ENCODE data around the gene CCDC192.

CCDC192 gene

GRCh38 chr5:127923804-127924570 lies 220.8 kb downstream of the CCDC192 start:
- DNase-seq (ENCODE audit: low spot score) = no peak

GRCh38 chr5:127924606-127925005 lies 221.4 kb downstream of the CCDC192 start:
- DNase-seq (ENCODE audit: low spot score) = no peak

GRCh38 chr5:127925916-127926315 lies 222.7 kb downstream of the CCDC192 start:
- no peak for DNase-seq (ENCODE audit: low spot score)

GRCh38 chr5:127926974-127927373 lies 223.8 kb downstream of the CCDC192 start:
- DNase-seq (ENCODE audit: low spot score) = no peak

- no peak for DNase-seq (ENCODE audit: low spot score)
Measured at GRCh38 chr5:127928053-127928452, 224.9 kb downstream of the CCDC192 start.

GRCh38 chr5:127930311-127930710 lies 227.1 kb downstream of the CCDC192 start:
- DNase-seq (ENCODE audit: low spot score) = peak; percentile 5

GRCh38 chr5:127931396-127931795 lies 228.2 kb downstream of the CCDC192 start:
- no peak for DNase-seq (ENCODE audit: low spot score)

- no peak for DNase-seq (ENCODE audit: low spot score)
Measured at GRCh38 chr5:127933348-127933747, 230.2 kb downstream of the CCDC192 start.

- DNase-seq (ENCODE audit: low spot score) = no peak
Measured at GRCh38 chr5:127934791-127935256, 231.6 kb downstream of the CCDC192 start.

- DNase-seq (ENCODE audit: low spot score) = no peak
Measured at GRCh38 chr5:127935398-127935797, 232.2 kb downstream of the CCDC192 start.

GRCh38 chr5:127936439-127936972 lies 233.3 kb downstream of the CCDC192 start:
- DNase-seq (ENCODE audit: low spot score) = no peak

- no peak for DNase-seq (ENCODE audit: low spot score)
Measured at GRCh38 chr5:127938746-127939145, 235.6 kb downstream of the CCDC192 start.

GRCh38 chr5:127940854-127941253 lies 237.7 kb downstream of the CCDC192 start:
- DNase-seq (ENCODE audit: low spot score) = no peak

- DNase-seq (ENCODE audit: low spot score) = no peak
Measured at GRCh38 chr5:127941646-127942045, 238.5 kb downstream of the CCDC192 start.

GRCh38 chr5:127942246-127943060 lies 239.3 kb downstream of the CCDC192 start:
- DNase-seq (ENCODE audit: low spot score) = no peak

- DNase-seq (ENCODE audit: low spot score) = no peak
Measured at GRCh38 chr5:127943061-127943371, 239.8 kb downstream of the CCDC192 start.

GRCh38 chr5:127944125-127944524 lies 240.9 kb downstream of the CCDC192 start:
- no peak for DNase-seq (ENCODE audit: low spot score)

- no peak for DNase-seq (ENCODE audit: low spot score)
Measured at GRCh38 chr5:127947941-127948340, 244.8 kb downstream of the CCDC192 start.

GRCh38 chr5:127950707-127951391 lies 247.7 kb downstream of the CCDC192 start:
- no peak for DNase-seq (ENCODE audit: low spot score)

GRCh38 chr5:127951791-127952190 lies 248.6 kb downstream of the CCDC192 start:
- no peak for DNase-seq (ENCODE audit: low spot score)

- DNase-seq (ENCODE audit: low spot score) = no peak
Measured at GRCh38 chr5:127957183-127957582, 254.0 kb downstream of the CCDC192 start.

- no peak for DNase-seq (ENCODE audit: low spot score)
Measured at GRCh38 chr5:127957701-127958239, 254.6 kb downstream of the CCDC192 start.

Measured in COLO829 (cell line).